ENCODE measurements around the gene GALK1.

GALK1 gene

DNA sequence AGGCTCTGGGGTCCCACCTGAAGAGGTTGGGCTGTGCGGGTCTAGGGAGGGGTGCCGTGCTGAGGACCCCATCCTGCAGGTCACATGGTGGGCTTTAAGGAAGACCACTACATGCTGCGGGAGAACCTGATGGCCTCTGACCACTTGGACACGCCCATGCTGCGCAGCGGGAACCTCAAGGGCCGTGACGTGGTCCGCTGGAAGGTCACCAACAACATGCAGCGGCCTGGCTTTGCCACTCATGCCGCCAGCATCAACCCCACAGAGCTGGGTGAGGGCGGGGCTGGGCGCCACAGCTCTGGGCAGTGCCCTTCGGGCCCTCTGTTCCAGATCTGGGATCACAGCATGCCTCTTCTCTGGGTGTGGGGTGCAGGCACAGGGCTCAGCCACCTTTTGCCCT is 25.2 kb downstream of the GALK1 start:
- Histone ChIP-seq H3K27ac (ENCODE audit: low read length) (no peak overlapping the region), H3K4me3 (ENCODE audit: low read depth in 1 of 2, low read length in 2 of 2) (no peak overlapping the region), H3K9me3 (ENCODE audit: control insufficient read depth in 1 of 2, low read length in 2 of 2) (no peaks in the 10 kb centered on the region), H3K27me3 (ENCODE audit: low read depth, low read length) (no peaks in the 10 kb centered on the region), H3K4me1 (ENCODE audit: control insufficient read depth in 1 of 2, insufficient read depth in 2 of 2, low read length in 2 of 2) (no peaks in the 10 kb centered on the region), H3K36me3 (ENCODE audit: control insufficient read depth in 1 of 2, insufficient read depth in 2 of 2, low read length in 2 of 2) (peaks cover 0 to 14% of the 10 kb centered on the region in 2 donors)

DNA sequence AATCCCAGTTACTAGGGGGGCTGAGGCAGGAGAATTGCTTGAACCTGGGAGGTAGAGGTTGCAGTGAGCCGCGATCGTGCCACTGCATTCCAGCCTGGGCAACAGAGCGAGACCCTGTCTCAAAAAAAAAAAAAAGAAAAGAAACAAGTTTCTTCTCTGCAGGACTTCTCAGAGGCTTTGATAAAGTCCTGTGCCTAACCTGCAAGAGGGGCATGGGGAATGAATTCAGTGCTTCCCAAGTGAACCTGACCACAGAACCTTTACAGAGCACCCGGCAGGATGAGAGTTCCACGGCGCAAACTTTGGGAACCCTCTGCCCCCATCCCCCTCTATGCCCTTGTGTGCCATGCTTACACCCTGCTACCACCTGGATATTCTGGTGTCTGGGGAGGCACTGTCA is 25.8 kb downstream of the GALK1 start:
- Histone ChIP-seq H3K27me3 (ENCODE audit: low read depth, low read length) (no peaks in the 10 kb centered on the region), H3K9me3 (ENCODE audit: control insufficient read depth in 1 of 2, low read length in 2 of 2) (no peaks in the 10 kb centered on the region), H3K4me3 (ENCODE audit: low read depth in 1 of 2, low read length in 2 of 2) (no peak overlapping the region), H3K36me3 (ENCODE audit: control insufficient read depth in 1 of 2, insufficient read depth in 2 of 2, low read length in 2 of 2) (peaks cover 0 to 14% of the 10 kb centered on the region in 2 donors), H3K27ac (ENCODE audit: low read length) (no peak overlapping the region), H3K4me1 (ENCODE audit: control insufficient read depth in 1 of 2, insufficient read depth in 2 of 2, low read length in 2 of 2) (no peaks in the 10 kb centered on the region)

DNA sequence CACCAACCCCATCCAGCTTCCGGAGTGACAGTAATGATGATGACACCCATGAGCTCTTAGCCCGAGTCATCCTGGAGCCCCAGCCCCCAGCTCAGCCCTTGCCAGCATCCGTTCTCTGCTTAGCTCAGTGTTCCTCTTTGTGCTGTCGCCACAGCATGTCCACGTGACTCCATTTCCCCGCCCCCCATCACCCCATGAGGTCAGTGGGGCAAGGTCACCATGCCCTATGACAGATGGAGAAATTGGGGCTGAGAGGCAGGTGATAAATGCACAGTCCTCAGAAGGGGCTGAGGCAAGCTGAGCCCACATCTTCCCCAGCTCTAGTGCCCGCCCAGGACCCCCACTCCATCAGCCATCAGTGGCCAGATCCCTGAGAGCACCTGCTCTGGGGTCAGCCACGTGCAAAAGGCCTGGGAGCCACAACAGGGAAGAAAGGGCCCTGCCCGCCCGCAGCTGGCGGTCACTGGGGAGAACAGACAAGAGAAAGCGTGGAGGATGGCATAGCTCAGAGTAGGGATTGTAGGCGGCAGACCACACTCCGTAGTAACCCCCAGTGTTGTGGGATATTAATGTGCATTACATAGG is 26.7 kb downstream of the GALK1 start:
- no peaks in the 10 kb centered on the region for H3K9me3 ChIP-seq (ENCODE audit: control insufficient read depth in 1 of 2, low read length in 2 of 2)
- H3K4me1 ChIP-seq (ENCODE audit: control insufficient read depth in 1 of 2, insufficient read depth in 2 of 2, low read length in 2 of 2), result no peaks in the 10 kb centered on the region
- H3K4me3 ChIP-seq (ENCODE audit: low read depth in 1 of 2, low read length in 2 of 2), result no peak overlapping the region
- no peak overlapping the region for H3K27ac ChIP-seq (ENCODE audit: low read length)
- H3K36me3 ChIP-seq (ENCODE audit: control insufficient read depth in 1 of 2, insufficient read depth in 2 of 2, low read length in 2 of 2), result peaks cover 0 to 14% of the 10 kb centered on the region in 2 donors
- no peaks in the 10 kb centered on the region for H3K27me3 ChIP-seq (ENCODE audit: low read depth, low read length)

DNA sequence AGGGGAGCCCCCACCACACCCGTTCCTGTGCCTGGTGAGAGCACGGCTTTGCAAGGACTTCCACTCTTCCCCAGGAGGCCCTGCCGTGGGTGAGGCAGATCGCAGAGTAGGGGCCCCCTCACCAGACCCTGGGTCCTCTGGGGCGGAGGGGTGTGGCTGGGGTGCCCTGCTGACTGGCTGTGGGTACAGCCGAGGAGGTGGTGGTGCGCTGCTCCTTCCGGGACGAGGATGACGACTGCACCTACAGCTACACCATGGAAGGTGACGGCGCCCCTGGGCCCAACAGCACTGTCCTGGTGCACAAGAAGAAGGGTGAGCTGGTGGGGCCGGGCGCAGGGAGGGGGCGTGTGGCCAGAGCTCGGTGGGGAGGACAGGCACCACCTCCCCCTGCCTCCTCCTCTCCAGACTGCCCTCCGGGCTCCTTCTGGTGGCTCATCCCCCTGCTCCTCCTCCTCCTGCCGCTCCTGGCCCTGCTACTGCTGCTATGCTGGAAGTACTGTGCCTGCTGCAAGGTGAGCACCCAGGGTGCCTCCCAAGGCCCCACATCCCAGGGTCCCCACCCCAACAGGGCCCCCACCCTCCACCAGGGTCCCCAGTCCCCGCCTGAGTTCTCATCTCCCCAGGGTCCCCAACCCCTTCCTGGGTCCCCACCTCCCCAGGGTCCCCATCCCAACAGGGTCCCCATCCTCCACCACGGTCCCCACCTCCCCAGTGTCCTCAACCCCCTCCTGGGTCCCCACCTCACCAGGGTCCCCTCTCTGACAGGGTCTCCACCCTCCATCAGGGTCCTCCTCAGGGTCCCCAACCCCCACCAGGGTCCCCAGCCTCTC is 27.6 kb downstream of the GALK1 start:
- H3K4me1 ChIP-seq (ENCODE audit: control insufficient read depth in 1 of 2, insufficient read depth in 2 of 2, low read length in 2 of 2), result no peaks in the 10 kb centered on the region
- H3K4me3 ChIP-seq (ENCODE audit: low read depth in 1 of 2, low read length in 2 of 2), result no peak overlapping the region
- no peaks in the 10 kb centered on the region for H3K27me3 ChIP-seq (ENCODE audit: low read depth, low read length)
- peaks cover 0 to 10% of the 10 kb centered on the region in 2 donors for H3K36me3 ChIP-seq (ENCODE audit: control insufficient read depth in 1 of 2, insufficient read depth in 2 of 2, low read length in 2 of 2)
- H3K27ac ChIP-seq (ENCODE audit: low read length), result no peak overlapping the region
- H3K9me3 ChIP-seq (ENCODE audit: control insufficient read depth in 1 of 2, low read length in 2 of 2), result no peaks in the 10 kb centered on the region

DNA sequence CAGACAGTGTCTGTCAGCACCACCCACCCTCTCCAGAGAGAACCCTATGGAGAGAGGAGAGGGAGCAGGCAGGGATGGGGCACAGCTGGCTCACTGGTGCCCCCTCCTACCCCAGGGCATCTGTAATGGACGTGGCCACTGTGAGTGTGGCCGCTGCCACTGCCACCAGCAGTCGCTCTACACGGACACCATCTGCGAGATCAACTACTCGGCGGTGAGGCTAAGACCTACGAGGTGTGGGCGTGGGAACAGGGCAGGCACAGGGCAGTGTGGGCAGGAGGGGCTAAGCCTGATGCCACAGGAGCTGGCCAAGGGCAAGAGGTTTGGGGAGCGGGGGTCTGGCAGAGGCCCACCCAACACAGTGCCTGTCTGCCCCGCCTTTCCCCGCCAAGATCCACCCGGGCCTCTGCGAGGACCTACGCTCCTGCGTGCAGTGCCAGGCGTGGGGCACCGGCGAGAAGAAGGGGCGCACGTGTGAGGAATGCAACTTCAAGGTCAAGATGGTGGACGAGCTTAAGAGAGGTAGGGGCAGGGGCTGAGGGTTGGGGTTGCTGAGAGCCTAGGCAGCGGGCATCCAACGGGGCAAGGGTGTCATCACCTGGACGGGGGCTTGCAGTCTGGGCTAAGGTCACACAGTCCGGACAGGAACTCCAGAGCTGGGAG is 28.7 kb downstream of the GALK1 start:
- Histone ChIP-seq H3K36me3 (ENCODE audit: control insufficient read depth in 1 of 2, insufficient read depth in 2 of 2, low read length in 2 of 2) (peaks cover 0 to 4% of the 10 kb centered on the region in 2 donors), H3K27ac (ENCODE audit: low read length) (no peak overlapping the region), H3K4me1 (ENCODE audit: control insufficient read depth in 1 of 2, insufficient read depth in 2 of 2, low read length in 2 of 2) (no peaks in the 10 kb centered on the region)

DNA sequence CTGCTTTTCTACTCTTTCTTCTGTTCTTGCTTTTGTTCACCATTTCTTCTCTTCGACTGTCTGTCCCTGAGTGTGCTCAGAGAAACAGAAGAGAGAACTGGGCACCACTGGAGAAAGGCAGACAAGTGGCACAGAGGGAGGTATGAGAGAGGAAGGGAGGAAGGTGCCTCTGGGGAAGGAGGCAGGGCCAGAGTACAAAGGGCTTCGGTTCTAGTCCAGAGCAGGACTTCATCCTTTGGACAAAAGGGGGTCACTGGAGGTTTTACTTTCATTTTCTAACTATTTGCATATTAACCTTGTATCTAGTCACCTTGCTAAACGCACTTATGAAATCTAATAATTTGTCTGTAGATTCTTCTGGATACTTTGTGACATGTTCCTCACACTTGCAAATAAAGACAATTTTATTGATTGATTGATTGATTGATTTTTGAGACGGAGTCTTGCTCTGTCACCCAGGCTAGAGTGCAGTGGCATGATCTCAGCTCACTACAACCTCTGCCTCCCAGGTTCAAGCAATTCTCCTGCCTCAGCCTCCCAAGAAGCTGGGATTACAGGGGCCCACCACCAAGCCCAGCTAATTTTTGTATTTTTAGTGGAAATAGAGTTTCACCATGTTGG is 30.2 kb downstream of the GALK1 start:
- Histone ChIP-seq H3K4me1 (ENCODE audit: control insufficient read depth in 1 of 2, insufficient read depth in 2 of 2, low read length in 2 of 2) (no peaks in the 10 kb centered on the region), H3K4me3 (ENCODE audit: low read depth in 1 of 2, low read length in 2 of 2) (no peak overlapping the region), H3K36me3 (ENCODE audit: control insufficient read depth in 1 of 2, insufficient read depth in 2 of 2, low read length in 2 of 2) (peaks cover 0 to 7% of the 10 kb centered on the region in 2 donors), H3K9me3 (ENCODE audit: control insufficient read depth in 1 of 2, low read length in 2 of 2) (no peaks in the 10 kb centered on the region), H3K27ac (ENCODE audit: low read length) (peak overlapping the region; percentile 43), H3K27me3 (ENCODE audit: low read depth, low read length) (no peaks in the 10 kb centered on the region)

More for the DNA sequence above, 28.7 kb downstream of the GALK1 start:
- Histone ChIP-seq H3K9me3 (ENCODE audit: control insufficient read depth in 1 of 2, low read length in 2 of 2) (no peaks in the 10 kb centered on the region), H3K4me3 (ENCODE audit: low read depth in 1 of 2, low read length in 2 of 2) (no peak overlapping the region), H3K27me3 (ENCODE audit: low read depth, low read length) (no peaks in the 10 kb centered on the region)

DNA sequence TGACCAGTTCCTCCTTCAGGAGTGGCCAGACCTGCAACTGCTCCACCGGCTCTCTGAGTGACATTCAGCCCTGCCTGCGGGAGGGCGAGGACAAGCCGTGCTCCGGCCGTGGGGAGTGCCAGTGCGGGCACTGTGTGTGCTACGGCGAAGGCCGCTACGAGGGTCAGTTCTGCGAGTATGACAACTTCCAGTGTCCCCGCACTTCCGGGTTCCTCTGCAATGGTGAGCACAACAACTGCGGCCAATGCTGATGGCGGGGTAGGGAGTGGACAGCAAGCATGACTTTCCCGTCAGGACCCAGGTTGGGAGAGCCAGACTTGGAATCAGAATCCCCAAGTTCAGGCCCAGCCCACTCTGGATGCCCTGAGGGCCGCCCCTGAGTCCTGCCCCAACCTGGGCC is 31.5 kb downstream of the GALK1 start:
- Histone ChIP-seq H3K36me3 (ENCODE audit: control insufficient read depth in 1 of 2, insufficient read depth in 2 of 2, low read length in 2 of 2) (peaks cover 0 to 7% of the 10 kb centered on the region in 2 donors), H3K27me3 (ENCODE audit: low read depth, low read length) (no peaks in the 10 kb centered on the region), H3K4me1 (ENCODE audit: control insufficient read depth in 1 of 2, insufficient read depth in 2 of 2, low read length in 2 of 2) (no peaks in the 10 kb centered on the region), H3K27ac (ENCODE audit: low read length) (no peak overlapping the region), H3K4me3 (ENCODE audit: low read depth in 1 of 2, low read length in 2 of 2) (no peak overlapping the region), H3K9me3 (ENCODE audit: control insufficient read depth in 1 of 2, low read length in 2 of 2) (no peaks in the 10 kb centered on the region)

DNA sequence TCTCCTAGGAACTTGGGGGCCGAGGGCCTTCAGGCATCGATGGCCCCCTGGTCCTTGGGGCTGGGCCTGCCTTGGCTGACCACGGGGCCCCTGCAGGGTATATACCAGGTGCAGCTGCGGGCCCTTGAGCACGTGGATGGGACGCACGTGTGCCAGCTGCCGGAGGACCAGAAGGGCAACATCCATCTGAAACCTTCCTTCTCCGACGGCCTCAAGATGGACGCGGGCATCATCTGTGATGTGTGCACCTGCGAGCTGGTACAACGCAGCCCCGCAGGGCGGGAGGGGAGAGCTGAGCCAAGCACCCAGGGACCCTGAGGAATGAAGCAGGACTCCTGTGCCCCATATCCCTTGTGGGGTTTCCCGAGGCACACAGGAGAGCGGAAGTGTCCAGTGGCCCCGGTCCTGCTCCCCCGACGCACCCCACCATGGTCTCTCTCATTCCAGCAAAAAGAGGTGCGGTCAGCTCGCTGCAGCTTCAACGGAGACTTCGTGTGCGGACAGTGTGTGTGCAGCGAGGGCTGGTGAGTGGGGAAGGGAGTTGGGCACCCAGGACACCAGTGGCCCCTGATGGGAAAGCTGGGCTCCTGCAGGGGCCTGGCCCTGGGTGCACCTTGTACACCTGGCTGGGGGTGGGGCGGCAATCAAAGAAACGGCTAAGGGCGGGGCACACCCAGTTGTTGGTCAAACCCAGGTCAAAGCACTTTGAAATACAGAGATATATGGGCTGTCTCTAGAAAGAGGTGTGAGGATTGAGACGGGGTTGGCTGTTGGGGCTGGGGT is 33.1 kb downstream of the GALK1 start:
- Histone ChIP-seq H3K27ac (ENCODE audit: low read length) (no peak overlapping the region), H3K36me3 (ENCODE audit: control insufficient read depth in 1 of 2, insufficient read depth in 2 of 2, low read length in 2 of 2) (peaks cover 4 to 15% of the 10 kb centered on the region in 2 donors), H3K27me3 (ENCODE audit: low read depth, low read length) (no peaks in the 10 kb centered on the region), H3K9me3 (ENCODE audit: control insufficient read depth in 1 of 2, low read length in 2 of 2) (no peaks in the 10 kb centered on the region), H3K4me1 (ENCODE audit: control insufficient read depth in 1 of 2, insufficient read depth in 2 of 2, low read length in 2 of 2) (no peaks in the 10 kb centered on the region), H3K4me3 (ENCODE audit: low read depth in 1 of 2, low read length in 2 of 2) (no peak overlapping the region)

DNA sequence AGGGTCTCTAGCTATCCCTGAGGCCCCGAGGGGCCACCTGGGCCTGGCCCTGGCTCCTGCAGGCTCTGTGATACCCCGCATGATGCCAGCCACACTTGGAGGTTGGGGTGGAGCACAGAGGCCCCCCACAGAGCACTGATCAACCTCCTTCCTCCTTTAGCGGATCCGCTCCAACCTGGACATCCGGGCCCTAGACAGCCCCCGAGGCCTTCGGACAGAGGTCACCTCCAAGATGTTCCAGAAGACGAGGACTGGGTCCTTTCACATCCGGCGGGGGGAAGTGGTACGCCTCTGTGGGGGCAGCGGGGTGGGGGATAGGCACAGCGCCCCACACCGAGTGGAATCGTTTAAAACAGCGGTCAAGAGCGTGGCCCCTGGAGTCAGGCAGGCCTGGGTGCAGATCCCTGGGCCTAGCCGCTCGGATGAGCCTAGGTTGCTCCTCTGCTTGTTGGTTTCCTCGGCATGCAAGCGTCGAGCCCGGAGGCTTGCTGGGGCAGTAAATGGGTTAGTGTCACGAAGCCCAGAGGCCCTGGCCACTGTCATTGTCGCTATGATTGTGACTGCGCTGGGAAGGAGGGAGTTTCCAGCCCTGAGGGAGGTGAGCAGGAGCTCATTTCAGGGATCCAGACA is 33.8 kb downstream of the GALK1 start:
- no peaks in the 10 kb centered on the region for H3K27me3 ChIP-seq (ENCODE audit: low read depth, low read length)
- no peak overlapping the region for H3K4me3 ChIP-seq (ENCODE audit: low read depth in 1 of 2, low read length in 2 of 2)
- no peaks in the 10 kb centered on the region for H3K9me3 ChIP-seq (ENCODE audit: control insufficient read depth in 1 of 2, low read length in 2 of 2)
- H3K4me1 ChIP-seq (ENCODE audit: control insufficient read depth in 1 of 2, insufficient read depth in 2 of 2, low read length in 2 of 2), result no peaks in the 10 kb centered on the region
- H3K36me3 ChIP-seq (ENCODE audit: control insufficient read depth in 1 of 2, insufficient read depth in 2 of 2, low read length in 2 of 2), result peaks cover 4 to 15% of the 10 kb centered on the region in 2 donors
- no peak overlapping the region for H3K27ac ChIP-seq (ENCODE audit: low read length)

DNA sequence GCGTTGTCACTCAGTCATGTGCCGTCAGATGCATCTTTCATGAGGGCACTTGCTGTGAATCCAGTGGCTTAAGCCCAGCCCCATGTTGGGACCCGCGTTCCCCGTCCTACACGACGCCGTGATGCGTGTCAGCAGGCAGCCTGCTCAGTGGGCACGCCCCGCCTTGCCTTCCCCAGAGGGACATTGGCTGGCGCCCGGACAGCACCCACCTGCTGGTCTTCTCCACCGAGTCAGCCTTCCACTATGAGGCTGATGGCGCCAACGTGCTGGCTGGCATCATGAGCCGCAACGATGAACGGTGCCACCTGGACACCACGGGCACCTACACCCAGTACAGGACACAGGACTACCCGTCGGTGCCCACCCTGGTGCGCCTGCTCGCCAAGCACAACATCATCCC is 34.9 kb downstream of the GALK1 start:
- no peak overlapping the region for H3K27ac ChIP-seq (ENCODE audit: low read length)
- no peaks in the 10 kb centered on the region for H3K27me3 ChIP-seq (ENCODE audit: low read depth, low read length)
- H3K4me1 ChIP-seq (ENCODE audit: control insufficient read depth in 1 of 2, insufficient read depth in 2 of 2, low read length in 2 of 2), result no peaks in the 10 kb centered on the region
- no peak overlapping the region for H3K4me3 ChIP-seq (ENCODE audit: low read depth in 1 of 2, low read length in 2 of 2)
- no peaks in the 10 kb centered on the region for H3K9me3 ChIP-seq (ENCODE audit: control insufficient read depth in 1 of 2, low read length in 2 of 2)
- H3K36me3 ChIP-seq (ENCODE audit: control insufficient read depth in 1 of 2, insufficient read depth in 2 of 2, low read length in 2 of 2), result peaks cover 7 to 15% of the 10 kb centered on the region in 2 donors
